HG02970 (cell line): ENCODE data around the gene SLC37A2.

Experiments
- ATAC-seq: cut with Tn5 transposase; IDR thresholded peaks from one replicate; pipeline ENCODE4 v1.9.1; 2021; ENCODE audit warnings: mild to moderate bottlenecking, moderate library complexity, moderate number of reproducible peaks; ENCODE audit not compliant: unreplicated experiment, low FRiP score

Gene SLC37A2

DNA sequence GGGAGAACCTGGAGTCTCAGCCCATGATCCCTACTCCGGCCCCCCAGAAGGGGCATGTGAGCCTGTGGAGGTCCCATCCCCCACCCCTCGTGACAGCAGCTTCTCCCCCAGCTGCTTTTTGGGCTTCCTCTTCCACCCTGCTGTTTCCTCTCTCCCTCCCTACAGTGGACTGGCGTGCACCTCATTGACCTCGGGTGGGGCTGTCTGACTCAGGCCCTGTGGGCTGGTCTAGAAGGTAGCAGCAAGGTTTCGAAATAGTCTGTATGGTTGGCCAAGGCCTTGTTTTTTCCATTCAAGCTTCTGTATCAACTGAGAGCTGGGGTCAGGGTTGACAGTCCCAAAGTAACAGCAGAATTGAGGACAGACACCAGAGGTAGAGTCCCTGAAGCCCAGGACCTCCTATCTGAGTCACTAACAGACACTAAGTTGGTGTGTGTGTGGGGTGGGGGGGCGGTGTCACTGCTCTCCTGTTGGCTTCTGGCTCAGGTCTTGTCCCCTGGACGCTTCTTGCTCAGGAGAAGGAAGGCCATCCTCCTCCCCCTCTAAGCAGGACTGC, 7.7 kb downstream of the SLC37A2 start:
- ATAC-seq, result peak; percentile 58

DNA sequence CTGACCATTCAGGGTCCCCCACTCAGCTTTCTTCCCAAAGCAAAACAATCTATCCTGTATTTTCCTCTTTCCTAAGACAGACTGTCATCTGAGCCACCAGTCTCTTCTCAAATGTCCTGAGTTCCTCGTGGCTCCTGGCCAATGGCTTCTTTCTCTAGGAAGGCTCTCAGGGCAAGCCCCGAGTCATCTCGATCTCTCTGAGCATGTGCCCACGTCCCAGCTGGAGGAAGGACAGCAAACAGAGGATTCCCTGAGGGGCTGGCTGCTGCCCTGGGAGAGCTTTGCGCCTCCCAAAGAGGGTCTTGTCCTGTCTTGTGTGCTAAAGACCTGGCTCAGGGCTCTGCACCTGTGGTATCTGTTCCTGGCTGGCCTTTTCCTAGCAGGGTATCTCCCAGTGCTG, 8.3 kb downstream of the SLC37A2 start:
- no peak for ATAC-seq

DNA sequence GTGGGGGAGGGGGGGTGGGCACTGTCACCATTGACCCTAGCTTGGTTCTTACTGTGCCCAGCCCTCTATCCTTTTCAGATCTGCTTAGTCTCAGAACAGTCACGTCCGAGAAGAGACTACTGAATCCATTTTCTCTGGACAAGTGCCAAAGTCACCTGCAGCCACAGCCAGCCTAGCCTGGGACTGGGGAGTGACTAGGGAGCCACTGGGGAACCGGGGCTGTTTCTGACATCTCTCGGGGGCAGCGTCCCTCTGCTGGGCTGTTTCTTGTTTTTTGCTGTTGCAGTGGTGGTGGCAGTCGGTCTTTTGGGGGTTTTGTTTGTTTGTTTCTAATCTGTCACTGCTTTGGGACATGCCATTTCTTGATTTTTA, 8.7 kb downstream of the SLC37A2 start:
- no peak for ATAC-seq

DNA sequence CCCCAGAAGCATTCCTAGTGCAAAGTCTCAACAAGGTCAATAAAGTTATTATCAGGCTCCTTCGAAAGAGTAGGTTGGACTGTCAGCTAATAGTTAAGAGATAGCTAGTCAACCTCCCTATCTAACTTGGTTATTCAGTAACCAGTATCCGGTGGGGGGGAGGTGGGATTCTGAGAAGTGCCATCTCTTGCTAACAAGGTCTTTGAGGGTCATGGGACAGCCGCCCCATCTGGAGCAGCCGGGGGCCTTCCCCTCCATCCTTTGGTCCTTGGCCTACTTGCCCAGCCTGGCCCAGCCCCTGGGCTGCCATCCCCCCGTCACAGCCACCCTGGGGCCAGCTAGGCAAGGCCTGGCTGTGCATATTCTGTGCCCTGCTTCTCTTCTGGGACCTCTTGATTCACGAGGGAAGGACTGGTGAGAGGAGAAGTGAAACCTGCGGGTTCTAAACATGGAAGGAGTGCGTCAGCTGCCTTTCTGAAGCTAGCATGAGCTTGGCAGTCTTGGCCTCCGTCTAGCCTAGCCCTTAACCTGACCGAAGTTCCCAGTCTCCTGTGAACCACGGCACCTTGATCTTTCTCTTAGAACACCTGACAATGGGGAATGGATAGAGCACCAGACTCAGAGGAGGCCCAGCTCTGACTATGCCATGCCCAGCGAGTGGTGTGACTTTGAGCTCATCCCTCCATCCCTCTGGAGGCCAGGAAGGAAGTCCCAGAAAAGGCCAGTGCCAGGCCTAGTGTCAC, 9.3 kb downstream of the SLC37A2 start:
- peak; percentile 68 for ATAC-seq

DNA sequence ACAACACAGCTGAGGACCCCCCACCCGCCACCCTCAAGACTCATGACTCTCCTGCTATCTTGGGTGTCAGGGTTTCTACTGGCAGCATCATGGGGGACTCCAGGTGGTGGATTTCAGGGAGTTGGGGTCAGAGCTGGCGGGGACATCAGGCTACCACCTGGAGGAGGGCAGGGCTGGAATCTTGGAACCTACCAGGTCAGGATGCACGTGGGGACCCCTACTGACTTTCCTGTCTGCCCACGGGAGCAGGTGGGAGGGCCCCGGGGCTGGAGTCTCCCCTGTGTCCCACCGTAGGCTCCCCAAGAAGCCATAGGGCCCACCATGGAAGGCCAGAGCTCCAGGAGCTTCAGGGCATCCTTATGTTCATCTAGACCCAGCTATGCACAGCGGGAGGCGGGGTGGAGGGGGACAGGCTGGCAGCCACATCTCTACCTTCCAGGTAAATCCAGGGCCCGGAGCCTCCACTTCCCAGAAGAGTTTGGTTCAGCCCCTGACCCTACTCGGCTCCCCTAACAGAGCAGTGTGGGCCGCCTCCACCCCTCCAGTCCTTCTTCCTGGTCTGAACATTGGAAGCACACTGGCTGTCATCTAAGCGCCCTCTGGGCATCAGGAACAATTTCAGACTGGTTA, 10.0 kb downstream of the SLC37A2 start:
- no peak for ATAC-seq

DNA sequence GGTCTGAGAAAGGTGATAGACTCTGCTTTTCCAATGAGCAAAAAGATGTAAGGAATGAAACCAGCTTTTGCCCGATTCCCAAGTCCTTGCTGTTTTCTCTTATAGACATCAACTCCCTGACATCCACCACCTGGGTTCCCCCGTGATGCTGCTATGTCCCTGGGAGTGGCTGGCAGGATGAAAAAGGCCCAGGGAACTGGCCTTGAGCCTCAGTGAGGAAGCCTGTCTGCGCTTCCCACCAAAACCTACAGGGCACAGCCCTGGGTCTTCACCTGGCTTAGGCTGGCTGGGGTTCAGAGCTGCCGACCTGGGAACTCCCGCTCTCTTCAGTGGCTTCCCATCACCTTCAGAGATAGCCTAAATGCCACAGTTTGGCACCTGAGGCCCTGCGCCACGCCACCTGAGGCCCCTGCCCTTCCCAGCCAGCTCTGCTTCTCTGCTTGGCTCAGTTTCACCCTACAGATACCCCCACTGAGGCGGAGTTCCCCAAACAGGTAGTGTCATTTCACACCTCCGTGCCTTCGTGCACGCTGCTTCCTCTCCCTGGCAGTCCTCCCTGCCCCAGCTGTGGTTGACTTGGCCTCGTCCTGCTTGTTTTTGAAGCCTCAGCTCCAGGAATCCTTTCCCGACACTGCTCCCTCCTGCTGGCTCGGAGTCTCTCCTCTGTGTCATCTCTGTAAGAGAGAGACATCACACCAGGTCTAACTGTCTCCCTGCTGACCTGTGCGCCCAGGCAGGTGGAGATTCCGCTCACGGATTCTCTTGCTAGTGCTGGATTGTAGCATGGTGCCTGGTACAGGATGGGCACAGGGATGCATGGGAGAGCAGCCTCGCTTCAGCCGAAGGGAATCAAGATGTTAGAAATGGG, 10.7 kb downstream of the SLC37A2 start:
- ATAC-seq, result no peak

DNA sequence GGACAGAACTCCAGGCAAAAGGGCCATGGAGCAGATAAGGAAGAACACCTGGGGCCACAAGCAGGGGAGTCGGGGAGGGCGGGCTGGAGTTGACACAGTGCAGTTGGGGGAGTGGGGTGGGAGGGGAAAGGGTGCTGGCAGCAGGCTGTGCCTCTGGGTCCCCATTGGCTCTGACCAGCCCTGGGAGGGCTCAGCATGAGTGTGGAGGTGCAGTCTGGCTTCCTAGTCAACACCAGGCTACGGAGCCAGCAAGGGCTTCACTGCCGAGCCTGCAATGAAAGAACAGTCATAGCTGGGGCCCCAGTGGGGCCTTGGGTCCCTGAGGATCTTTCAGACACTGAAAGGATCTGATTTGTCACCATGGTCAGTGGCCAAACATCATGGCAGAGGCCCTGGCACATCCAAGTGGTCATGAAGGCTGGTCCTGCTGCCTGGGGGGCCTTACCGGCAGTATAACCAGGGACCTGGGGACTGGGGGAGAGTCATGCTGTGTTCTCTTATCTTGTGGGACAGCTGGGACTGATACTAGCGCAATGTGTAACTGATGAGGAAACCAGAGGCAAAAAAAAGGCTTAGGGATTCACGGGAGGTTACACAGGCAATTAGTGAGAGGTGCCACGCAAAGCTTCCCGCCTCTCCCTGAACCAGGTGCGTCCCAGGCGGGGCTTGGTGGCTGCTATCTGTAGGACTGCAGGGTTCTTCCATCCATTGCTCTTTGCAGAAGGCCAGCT, 11.6 kb downstream of the SLC37A2 start:
- ATAC-seq, result no peak

DNA sequence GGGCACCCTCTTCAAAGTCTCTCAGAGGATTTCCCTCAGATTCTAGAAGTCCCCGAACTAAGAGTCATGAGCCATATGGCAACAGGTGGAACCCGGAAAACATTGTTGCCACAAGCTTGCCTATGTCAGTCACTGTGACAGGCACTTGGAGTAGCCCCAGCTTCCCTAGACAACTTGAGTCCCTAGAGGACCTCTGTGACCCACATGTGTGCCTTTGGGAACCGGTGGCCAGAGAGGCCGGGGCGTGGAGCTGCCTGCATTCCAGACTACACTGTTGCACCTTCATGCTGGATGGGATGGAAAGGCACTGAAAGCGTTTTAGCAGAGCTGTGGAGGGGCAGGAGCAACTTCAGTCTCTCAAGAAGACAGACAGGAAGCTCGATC, 12.1 kb downstream of the SLC37A2 start:
- no peak for ATAC-seq

DNA sequence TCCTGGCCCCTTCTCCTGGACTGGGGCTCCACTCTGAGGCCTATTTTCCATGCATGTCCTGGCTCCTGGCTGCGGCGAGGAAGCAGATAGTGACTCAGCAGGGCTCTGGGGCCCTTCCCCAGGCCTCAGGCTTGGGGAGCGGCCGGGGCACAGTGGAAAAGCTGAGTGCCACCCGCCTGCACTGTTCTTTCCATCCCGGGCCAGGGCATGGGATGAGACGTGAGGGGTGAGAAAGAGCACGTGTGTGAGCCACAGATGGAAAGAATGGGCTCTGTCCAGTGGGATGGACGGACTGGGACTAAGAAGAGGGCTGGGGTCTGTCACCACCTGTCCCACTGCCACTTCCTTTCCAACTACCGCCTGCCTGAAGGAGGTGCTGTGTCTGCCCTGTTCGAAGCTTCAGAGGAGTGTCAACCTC, 12.8 kb downstream of the SLC37A2 start:
- ATAC-seq, result no peak

DNA sequence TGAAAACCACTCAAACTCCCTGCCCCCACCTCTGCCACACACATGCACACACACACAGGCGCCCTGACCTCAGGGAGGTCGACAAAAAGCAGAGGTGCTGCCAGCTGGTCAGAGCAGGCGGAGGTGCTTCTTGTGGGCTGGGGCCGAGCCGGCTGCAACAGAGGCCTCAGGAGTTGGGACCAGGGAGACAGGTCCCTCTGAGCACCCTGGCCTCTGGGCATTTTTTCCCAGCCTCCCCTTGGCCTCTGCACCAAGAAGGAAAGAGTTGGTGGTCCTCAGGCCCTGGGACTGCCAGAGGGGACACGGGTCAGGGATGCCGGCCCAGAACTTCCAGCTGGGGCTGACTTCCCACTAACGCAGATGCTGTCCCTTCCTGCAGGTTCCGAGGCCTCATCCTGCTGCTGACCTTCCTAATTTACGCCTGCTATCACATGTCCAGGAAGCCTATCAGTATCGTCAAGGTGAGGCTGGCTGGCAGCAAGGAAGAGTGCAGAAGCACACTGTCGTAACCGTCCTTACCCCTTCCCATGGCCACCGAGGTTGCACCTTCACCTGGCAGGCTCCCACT, 13.4 kb downstream of the SLC37A2 start:
- no peak for ATAC-seq

DNA sequence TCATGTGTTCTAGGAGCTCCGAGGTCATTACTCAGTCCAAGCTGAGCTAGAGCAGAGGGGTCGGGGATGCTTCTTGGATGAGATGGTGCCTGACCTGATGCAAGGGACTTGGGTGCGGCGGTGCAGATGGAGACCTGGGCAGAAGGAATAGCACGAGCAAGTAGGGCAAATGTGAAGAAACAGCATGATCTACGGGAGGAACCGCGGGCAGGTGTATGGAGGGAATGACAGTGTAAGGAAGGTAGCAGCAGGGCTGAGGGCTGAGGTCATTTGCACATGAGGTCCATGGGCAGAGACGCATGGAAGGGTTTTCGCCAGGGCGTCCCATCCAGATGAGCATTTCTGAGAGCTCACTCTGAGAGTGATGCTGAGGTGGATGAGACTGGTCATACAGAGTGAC, 14.9 kb downstream of the SLC37A2 start:
- ATAC-seq, result no peak

DNA sequence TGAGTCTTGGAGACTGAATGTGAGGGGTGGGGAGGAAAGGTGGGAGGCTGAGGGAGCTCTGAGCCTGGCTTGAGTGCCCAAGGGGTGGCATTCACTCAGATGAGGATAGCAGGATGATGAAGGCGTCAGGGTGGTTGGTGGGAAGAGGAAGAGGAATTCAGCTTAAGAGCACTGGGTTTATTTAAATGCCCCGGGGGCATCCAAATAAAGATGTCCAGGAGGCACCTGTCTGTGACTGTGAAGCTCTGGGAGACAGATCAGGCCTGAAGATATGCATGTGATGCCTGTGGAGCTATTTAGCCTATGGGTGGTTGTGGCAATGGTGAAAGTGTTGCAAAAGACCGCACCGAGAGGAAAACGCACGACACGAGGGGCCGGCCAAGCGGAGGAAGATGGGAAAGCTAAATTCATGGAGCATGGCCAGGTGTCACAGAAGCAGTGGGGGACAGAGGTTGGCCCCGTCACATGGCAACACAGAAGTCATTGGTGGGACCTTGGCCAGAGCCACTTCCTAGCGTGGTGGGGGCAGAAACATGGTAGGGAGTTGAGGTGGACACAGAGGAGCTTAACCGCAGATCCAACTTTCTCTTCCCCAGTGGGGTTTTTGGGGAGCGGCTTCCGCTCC, 15.5 kb downstream of the SLC37A2 start:
- ATAC-seq, result no peak

DNA sequence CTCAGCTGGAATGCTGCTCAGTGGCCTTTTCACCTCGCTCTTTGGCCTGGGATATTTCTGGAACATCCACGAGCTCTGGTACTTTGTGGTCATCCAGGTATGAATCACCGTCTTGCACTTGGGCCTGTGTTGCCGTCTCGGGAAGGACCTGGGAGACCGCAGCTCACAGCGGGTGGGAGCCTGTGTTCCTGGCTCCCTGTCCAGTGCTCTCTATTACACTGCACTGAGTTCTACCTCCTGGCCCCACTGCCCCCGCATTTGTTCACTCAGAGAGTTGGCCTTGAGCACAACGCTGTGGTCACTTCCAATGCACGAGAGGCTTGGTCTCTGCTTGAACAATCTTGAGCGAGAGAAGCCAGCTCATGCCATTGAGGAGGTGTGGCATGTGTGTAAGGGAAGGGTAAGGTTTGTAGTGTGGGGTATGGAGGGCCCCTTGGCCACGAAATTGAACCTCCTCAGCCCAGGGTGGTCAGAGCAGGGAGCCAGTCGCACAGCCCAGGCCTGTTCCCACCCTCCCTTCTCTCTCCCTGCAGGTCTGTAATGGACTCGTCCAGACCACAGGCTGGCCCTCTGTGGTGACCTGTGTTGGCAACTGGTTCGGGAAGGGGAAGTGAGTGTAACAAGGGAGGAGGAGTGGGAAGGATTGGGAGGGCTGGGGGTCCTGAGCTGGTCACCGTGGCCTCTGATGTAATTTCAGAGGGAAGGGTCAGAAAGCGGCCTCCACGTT, 16.2 kb downstream of the SLC37A2 start:
- ATAC-seq, result no peak

DNA sequence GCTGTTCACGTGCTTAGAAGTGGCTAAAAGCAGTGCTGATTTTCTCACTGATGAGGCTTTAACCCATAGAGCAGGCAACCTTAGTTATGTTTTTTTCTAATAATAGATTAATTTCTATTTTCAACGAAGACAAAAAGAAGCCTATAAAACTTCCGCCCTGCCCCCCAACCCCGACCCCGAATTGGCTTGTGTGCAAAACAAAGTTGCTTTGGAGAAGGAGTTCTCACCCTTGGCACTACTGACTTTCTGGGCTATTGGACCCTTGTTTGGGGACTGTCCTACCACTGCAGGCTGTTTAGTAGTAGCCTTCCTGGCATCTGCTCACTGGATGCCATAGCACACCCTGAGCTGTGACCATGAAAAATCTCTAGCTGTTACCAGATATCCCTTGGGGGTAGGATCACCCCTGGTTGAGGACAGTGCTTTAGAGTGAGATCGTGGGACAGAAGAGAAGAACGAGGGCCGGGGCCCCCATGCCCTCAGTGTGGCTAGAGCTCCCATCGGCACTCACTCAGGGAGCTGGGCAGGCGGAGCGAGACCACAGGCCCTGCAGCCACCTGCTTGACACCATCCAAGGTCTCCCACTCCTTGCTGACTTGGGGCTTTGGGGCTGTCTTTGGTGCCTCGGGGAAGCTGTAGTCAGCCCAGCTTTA, 16.9 kb downstream of the SLC37A2 start:
- ATAC-seq, result no peak

DNA sequence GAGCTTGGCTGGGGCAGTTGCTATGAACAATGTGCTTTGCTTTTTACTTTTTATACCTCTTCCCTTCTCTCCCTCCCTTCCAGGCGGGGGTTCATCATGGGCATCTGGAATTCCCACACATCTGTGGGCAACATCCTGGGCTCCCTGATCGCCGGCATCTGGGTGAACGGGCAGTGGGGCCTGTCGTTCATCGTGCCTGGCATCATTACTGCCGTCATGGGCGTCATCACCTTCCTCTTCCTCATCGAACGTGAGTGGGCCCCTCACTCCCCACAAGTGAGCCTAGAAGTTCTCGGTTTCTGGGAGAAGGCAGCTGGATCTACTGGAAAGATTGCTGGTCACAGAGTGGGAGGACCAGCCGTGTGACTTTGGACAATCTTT, 17.4 kb downstream of the SLC37A2 start:
- no peak for ATAC-seq

DNA sequence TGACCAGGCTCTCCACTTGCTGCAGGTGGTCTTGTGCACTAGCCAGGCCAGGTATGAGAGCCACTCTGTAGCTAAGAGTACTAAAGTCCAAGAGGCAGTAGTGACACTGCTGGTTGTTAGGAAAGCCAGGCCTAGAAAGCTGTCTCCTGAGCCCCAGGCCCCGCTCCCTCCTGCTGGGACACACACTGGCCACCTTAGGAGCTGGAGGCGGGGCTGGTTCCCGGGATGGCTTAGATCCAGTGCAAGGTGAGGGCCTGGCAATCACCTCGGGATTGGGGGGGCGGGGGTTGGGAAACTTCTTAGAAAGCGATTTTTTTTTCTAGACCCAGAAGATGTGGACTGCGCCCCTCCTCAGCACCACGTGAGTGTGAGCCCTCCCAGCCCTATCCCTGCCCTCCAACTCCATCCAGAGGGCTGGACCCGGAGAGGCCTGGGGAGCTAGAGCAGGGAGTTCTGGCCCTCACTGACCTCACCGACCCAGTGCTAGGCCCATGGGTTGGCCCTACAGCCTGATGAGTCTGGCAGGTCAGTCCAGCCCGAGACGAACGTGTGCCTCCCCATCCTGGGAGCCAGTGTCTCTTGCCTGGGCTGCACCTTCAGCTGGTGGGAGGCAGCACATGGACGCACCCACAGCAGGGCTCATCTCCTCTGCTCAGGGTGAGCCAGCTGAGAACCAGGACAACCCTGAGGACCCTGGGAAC, 18.1 kb downstream of the SLC37A2 start:
- no peak for ATAC-seq

DNA sequence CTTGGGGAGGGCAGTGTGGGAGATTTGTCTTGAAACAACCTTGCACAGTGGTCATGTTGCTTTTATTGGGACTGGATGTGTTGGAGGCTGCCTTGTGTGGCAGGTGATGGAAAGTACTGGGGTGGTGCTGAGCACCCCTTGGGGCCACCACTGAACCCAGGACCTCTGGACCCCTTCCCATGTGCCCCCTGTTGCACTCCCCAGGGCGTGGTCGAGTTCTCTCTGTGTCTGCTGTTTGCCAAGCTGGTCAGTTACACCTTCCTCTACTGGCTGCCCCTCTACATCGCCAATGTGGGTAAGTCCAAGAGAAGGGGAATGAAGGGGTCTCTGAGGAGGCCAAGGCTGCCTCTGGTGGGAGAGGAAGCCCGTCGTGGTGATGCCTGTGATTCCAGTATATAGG, 18.9 kb downstream of the SLC37A2 start:
- no peak for ATAC-seq
